Dedifferentiated amniotic fluid mesenchymal stem cell (primary cell): ENCODE data around the gene PRPF4.
A peak's percentile ranks its signal among the peaks of the same experiment; 100 is the strongest.
"Not testable (repeated sequence)": the region's sequence is repeated elsewhere in the genome, so short reads cannot be mapped to it uniquely, and the experiment has no call there.

ENCODE experiments used
- DNase-seq: peaks from one replicate; pipeline ENCODE4 v3.0.0-alpha.2; 2016; ENCODE audit errors: extremely low spot score

PRPF4 gene

GRCh38 chr9:113275157-113276131, at the start of gene PRPF4, which contains the start of gene CDC26:
PRPF4 (plus strand) TSS chr9:113275658; CDS start chr9:113275744, 86 bp downstream.
CDC26 (minus strand) TSS chr9:113275572; CDS start chr9:113272507, 3,065 bp downstream.
- peak; percentile 98 for DNase-seq

- no peak for DNase-seq
These were observed 48.0 kb upstream of the PRPF4 start for GRCh38 chr9:113227436-113227835.

GRCh38 chr9:113228130-113228665, 47.3 kb upstream of the PRPF4 start:
- DNase-seq: no peak

- no peak for DNase-seq
These were observed 43.8 kb upstream of the PRPF4 start for GRCh38 chr9:113231701-113232100.

GRCh38 chr9:113235701-113236255, 39.7 kb upstream of the PRPF4 start:
- DNase-seq: not testable (repeated sequence)

DNA sequence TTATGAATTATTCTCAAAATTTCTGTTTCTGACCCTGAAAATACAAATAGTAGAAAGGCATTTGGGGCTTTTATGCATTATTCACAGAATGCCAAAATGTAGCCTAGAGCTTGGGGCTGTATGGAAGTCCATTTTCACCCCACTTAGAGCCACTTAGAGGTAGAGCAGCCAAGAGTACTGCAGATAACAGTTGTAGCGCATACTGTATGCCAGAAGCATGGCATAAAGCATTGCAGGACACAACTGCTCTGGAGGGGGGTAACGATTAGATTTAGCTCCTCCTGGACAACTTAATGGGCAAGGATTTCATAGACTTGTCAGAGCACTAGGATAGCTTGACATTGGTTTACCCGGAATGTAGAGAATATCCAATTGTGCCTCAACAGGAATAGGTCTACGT, 38.4 kb upstream of the PRPF4 start:
- DNase-seq: no peak

DNA sequence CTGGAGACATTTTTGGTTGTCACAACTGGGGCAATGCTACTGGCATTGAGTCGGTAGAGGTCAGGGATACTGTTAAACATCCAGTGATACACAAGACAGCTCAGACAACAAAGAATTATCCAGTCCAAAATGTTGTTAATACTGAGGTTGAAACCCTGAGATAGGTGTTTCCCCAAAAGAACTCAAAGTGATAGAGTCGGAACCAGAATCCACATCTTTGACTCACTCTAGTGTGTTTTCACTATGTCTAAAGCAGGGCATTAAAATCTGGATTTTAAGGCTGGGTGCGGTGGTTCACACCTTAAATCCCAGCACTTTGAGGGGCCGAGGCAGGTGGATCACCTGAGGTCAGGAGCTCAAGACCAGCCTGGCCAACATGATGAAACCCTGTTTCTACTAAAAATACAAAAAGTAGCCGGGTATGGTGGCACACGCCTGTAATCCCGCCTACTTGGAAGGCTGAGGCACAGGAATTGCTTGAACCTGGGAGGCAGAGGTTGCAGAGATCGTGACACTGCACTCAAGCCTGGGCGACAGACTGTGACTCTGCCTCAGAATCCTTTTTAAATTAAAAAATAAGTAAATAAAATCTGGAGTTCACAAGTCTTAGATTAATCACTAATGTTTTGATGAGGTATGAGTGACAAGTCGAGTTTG, 37.1 kb upstream of the PRPF4 start:
- DNase-seq: no peak

GRCh38 chr9:113238859-113239232, 36.6 kb upstream of the PRPF4 start:
- DNase-seq: no peak

- DNase-seq: no peak
These were observed 34.3 kb upstream of the PRPF4 start for GRCh38 chr9:113241161-113241560.

DNA sequence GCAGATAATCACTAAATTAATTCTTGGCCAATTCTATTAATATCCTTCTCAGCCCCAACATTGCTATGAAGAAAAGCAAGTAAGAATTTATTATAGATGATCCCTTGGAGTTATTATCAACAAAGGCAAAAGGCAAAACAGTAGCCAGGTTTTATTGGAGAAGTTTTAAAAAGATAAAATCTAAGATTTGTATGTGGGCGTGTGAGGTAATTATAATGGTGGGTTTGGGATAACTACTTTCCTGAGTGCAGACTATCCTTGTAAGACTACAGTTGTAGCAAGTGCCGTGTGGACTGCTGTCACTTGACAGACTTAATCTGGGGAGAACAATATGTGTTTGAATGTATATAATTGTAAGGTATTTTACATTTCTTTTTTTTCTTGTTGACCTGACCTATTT, 30.9 kb upstream of the PRPF4 start:
- no peak for DNase-seq

DNA sequence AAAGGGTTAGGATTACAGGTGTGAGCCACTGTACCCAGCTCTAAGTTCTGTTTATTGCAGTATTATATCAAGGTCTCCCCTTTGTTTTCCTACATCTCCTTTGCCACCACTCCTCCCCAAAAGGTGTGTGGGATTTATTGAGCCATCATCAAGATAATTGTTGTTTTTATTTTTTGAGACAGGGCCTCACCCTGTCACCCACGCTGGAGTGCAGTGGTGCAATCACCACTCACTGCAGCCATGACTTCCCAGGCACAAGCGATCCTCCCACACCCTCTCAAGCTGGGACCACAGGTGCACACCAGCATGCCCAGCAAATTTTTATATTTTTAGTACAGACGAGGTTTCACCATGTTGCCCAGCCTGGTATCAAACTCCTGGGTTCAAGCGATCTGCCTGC, 29.6 kb upstream of the PRPF4 start:
- no peak for DNase-seq

DNA sequence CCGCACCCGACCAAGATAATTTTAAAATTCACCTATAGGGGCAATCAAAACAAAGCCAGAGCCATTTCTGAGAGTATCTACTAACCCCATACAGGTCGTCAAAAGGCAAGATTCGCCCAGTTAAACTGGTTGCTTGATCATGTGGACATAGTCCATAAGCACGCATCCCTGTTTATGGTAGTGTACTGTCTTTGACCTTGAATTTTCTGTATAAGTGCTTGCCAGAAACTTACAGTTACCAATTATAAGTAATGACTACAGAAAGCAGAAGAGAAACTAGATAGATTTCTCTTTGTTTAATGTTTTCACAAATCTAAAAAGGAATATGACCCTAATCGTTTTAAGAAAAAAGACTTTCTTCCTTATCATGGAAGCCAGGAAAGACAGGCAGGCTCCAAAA, 28.5 kb upstream of the PRPF4 start:
- DNase-seq: no peak

DNA sequence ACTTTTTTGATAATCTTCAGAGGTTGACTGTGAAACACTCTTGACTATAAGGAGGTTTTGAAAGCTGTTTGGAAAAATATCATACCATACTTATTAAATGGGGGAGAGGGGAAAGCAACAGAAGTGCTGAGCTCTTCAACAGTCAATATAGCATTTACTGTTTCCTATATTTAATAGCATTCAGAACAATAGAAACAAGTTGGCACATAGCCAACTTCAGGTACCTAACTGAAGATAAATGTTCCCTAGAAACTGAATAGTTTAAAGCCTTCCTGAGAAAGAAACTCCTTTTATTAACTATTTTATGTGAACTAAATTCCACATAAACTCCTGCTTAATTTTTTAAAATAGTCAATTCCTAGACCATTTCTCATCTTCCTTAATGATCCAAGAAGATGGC, 27.8 kb upstream of the PRPF4 start:
- no peak for DNase-seq

DNA sequence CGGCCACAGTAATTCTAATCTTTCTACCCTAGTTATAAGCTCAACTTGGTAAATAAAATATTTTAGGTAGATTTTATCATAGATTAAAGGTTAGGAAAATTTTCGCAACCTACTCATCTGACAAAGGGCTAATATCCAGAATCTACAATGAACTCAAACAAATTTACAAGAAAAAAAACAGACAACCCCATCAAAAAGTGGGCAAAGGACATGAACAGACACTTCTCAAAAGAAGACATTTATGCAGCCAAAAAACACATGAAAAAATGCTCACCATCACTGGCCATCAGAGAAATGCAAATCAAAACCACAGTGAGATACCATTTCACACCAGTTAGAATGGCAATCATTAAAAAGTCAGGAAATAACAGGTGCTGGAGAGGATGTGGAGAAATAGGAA, 25.8 kb upstream of the PRPF4 start:
- DNase-seq: not testable (repeated sequence)

- DNase-seq: no peak
These were observed 24.7 kb upstream of the PRPF4 start for GRCh38 chr9:113250807-113251206.

- DNase-seq: no peak
These were observed 20.5 kb upstream of the PRPF4 start for GRCh38 chr9:113254991-113255390.

DNA sequence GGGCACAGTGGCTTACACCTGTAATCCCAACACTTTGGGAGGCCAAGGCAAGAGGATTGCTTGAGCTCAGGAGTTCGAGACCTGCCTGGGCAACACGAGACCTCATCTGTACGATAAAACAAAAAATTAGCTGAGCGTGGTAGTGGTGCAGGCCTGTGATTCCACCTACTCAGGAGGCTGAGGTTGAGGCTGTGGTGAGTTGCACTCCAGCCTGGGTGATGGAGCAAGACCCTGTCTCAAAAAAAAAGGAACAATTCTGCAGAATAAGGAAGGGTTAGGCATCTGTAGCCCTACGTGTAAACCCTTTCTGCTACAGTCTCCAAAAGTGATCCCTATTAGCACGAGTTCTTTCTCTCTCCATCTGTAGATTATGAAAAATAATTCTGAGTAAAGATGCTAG, 20.0 kb upstream of the PRPF4 start:
- no peak for DNase-seq

- DNase-seq: no peak
These were observed 17.6 kb upstream of the PRPF4 start for GRCh38 chr9:113257863-113258262.

GRCh38 chr9:113258282-113258681, 17.2 kb upstream of the PRPF4 start:
- no peak for DNase-seq

DNA sequence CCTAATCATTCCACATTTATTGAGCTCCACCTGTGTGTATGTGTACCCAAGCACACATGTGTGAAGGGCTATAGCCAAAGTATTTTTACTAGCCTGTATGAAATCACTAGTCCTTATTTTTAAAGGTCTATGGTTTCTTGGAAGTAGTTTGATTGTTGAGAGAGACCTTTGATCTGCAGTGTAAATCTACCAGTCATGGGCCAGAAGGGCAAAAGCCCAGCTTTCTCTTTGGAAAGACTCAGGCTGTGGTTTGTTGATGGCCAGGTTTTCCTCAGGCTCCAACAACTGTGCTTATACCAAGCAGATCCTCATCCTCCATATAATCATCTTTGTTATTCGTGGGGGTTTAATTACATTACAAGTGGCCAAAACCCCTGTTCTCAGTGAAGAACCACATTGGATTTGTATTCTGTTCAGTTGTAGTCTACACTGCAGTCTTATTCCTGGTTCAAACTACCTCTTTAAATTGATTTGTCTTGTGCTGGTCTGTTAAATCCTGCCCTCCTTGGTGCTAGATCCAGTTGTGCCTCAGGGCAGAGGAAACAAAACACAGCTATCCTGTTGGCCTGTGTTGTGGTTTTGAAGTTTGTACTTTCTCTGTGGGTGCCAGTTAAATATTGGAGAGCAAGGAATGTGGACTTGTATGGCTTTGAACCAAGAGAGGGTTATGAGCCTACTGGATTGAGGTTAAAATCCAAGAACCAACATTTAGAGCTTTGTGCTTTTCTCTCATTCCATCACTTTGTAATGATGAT, 13.4 kb upstream of the PRPF4 start:
- DNase-seq: no peak

DNA sequence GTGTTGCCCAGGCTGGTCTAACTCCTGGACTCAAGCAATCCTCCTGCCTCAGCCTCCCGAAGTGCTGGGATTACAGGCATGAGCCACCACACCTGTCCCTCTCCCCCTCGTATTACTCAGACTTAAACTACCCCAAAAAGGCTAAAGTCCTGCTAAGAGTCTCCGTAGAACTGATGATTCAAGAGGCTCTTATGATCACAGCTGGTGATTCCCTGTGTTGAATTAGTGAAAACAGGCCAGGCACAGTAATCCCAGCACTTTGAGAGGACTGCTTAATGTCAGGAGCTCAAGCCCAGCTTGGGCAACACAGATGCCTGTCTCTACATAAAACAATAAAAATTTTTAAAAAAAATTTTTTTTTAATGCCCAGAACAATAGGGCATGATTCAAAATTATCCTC, 9.3 kb upstream of the PRPF4 start:
- no peak for DNase-seq
